ENCODE results near the gene PSMC3. TPM values are rescaled to one million over a fixed set of nuclear protein-coding genes. Genes with fewer than 3 reads are reported as not detected.

The PSMC3 gene
- total RNA-seq, 1 experiment from 2014 or later, result 181 TPM

DNA sequence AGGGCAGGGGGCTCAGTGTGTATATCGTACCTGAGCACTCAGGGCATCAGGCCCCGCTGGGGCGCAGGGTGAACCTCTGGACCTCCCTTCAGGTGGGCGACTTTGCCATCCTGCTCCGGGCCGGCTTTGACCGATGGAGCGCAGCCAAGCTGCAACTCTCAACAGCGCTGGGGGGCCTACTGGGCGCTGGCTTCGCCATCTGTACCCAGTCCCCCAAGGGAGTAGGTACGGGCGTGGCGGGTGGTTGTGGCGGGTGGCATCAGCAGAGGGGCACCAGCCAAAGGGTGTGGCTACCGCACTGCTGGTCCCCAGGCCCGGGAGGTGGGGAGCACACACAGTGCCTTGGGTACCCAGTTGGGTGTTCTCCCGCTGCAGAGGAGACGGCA lies 11.6 kb downstream of the PSMC3 start:
- H3K36me3 ChIP-seq (ENCODE audit: control insufficient read depth, insufficient read depth, low read length), result no peaks in the 10 kb centered on the region

DNA sequence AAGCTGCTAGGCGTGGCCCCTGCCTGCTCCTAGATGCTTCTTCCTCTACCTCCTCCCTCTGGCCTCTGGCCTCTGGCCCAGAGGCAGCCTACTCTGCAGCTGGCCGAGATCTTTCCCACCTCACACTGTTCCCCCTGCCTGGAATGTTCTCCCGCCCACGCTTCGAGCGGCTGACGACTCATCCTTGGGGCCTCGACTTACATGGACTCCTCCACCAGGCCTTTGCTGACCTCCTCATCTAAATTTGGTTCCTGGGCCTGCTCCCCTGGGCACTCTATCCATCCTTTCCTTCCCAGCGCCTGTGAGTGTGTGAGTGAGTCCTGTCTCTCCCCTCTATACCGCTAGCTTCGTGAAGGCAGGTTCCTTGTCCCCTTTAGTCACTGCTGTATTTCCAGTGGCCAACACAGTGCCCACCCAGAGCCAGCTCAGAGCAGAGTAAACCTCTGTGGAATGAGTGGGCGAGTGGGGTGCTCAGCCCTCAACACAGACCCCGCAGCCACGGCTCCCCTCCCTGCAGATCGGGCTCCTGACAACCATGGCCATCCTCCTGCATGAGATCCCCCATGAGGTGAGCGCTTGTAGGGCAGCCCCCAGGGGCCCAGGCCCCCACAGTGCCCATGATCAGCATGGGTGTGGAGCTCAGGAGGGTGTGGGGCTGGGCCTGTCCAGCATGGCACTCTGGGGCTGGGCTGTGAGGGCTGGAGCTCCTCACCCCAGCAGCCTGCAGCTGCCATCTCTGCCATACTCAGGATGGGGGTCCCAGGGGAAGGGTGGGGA lies 12.1 kb downstream of the PSMC3 start:
- POLR2A ChIA-PET, result interaction anchor here (0.6 kb wide), 1 partner anchor 456 kb away, joined by 8 read pairs; no protein-coding TSS in a partner anchor
- ATAC-seq (no peak), DNase-seq (ENCODE audit: low read depth, low spot score) (no peak)
- Histone ChIP-seq H3K27ac (ENCODE audit: low read length) (no peak overlapping the region; the same call in 1 of the 2 replicates), H3K36me3 (ENCODE audit: control insufficient read depth, insufficient read depth, low read length) (no peaks in the 10 kb centered on the region), H3K27me3 (ENCODE audit: control insufficient read depth, insufficient read depth, low read length) (no peaks in the 10 kb centered on the region), H3K4me1 (ENCODE audit: control insufficient read depth, insufficient read depth, low read length) (peaks cover 34% of the 10 kb centered on the region), H3K9me3 (ENCODE audit: control insufficient read depth, insufficient read depth, low read depth, low read length) (no peaks in the 10 kb centered on the region), H3K4me3 (ENCODE audit: low read depth in 2 of 2, low read length in 2 of 2) (no peak overlapping the region)
- intact Hi-C loops (cut with micrococcal nuclease; ENCODE audit: unreplicated experiment), result no loop called here
- BruUV-seq (replicated peaks), result no TSS peak
- CTCF ChIA-PET, result interaction anchor here (0.7 kb wide), 1 partner anchor 40 kb away, joined by 4 read pairs; no protein-coding TSS in a partner anchor
- TF ChIP-seq, protein P1, sequence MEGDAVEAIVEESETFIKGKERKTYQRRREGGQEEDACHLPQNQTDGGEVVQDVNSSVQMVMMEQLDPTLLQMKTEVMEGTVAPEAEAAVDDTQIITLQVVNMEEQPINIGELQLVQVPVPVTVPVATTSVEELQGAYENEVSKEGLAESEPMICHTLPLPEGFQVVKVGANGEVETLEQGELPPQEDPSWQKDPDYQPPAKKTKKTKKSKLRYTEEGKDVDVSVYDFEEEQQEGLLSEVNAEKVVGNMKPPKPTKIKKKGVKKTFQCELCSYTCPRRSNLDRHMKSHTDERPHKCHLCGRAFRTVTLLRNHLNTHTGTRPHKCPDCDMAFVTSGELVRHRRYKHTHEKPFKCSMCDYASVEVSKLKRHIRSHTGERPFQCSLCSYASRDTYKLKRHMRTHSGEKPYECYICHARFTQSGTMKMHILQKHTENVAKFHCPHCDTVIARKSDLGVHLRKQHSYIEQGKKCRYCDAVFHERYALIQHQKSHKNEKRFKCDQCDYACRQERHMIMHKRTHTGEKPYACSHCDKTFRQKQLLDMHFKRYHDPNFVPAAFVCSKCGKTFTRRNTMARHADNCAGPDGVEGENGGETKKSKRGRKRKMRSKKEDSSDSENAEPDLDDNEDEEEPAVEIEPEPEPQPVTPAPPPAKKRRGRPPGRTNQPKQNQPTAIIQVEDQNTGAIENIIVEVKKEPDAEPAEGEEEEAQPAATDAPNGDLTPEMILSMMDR (IDR thresholded peaks at IDR 0.05), result no peak
- TF ChIP-seq TCF7L2 (IDR thresholded peaks at IDR 0.05; ENCODE audit: low read depth, low read length) (no peak), SIN3A (IDR thresholded peaks at IDR 0.05; ENCODE audit: borderline replicate concordance, insufficient read depth, low read depth, low read length) (no peak), POLR2AphosphoS5 (IDR thresholded peaks at IDR 0.05; ENCODE audit: low read depth, low read length) (no peak)
- TF ChIP-seq, protein P2, sequence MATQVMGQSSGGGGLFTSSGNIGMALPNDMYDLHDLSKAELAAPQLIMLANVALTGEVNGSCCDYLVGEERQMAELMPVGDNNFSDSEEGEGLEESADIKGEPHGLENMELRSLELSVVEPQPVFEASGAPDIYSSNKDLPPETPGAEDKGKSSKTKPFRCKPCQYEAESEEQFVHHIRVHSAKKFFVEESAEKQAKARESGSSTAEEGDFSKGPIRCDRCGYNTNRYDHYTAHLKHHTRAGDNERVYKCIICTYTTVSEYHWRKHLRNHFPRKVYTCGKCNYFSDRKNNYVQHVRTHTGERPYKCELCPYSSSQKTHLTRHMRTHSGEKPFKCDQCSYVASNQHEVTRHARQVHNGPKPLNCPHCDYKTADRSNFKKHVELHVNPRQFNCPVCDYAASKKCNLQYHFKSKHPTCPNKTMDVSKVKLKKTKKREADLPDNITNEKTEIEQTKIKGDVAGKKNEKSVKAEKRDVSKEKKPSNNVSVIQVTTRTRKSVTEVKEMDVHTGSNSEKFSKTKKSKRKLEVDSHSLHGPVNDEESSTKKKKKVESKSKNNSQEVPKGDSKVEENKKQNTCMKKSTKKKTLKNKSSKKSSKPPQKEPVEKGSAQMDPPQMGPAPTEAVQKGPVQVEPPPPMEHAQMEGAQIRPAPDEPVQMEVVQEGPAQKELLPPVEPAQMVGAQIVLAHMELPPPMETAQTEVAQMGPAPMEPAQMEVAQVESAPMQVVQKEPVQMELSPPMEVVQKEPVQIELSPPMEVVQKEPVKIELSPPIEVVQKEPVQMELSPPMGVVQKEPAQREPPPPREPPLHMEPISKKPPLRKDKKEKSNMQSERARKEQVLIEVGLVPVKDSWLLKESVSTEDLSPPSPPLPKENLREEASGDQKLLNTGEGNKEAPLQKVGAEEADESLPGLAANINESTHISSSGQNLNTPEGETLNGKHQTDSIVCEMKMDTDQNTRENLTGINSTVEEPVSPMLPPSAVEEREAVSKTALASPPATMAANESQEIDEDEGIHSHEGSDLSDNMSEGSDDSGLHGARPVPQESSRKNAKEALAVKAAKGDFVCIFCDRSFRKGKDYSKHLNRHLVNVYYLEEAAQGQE (IDR thresholded peaks at IDR 0.05; ENCODE audit: insufficient read depth in 1 of 2, low read depth in 2 of 2, low read length in 1 of 2), result no peak
- in situ Hi-C loops (cut with HindIII; ENCODE audit: low pct_unique_long_range_greater_than_20kb, low sequenced_read_pairs), result no loop called here

More for the DNA sequence above, 11.6 kb downstream of the PSMC3 start:
- H3K27me3 ChIP-seq (ENCODE audit: control insufficient read depth, insufficient read depth, low read length), result no peaks in the 10 kb centered on the region
- BruUV-seq (replicated peaks), result no TSS peak
- DNase-seq (ENCODE audit: low read depth, low spot score) (no peak), ATAC-seq (no peak)
- no peak overlapping the region for H3K27ac ChIP-seq (ENCODE audit: low read length)
- POLR2A ChIA-PET, result interaction anchor here (0.6 kb wide), 2 partner anchors 14 to 455 kb away, joined by 8 read pairs; no protein-coding TSS in a partner anchor
- H3K4me3 ChIP-seq (ENCODE audit: low read depth in 2 of 2, low read length in 2 of 2), result no peak overlapping the region
- no peaks in the 10 kb centered on the region for H3K9me3 ChIP-seq (ENCODE audit: control insufficient read depth, insufficient read depth, low read depth, low read length)
- in situ Hi-C loops (cut with HindIII; ENCODE audit: low pct_unique_long_range_greater_than_20kb, low sequenced_read_pairs), result no loop called here
- TF ChIP-seq, protein P1 (IDR thresholded peaks at IDR 0.05), result no peak
- TF ChIP-seq POLR2AphosphoS5 (IDR thresholded peaks at IDR 0.05; ENCODE audit: low read depth, low read length) (no peak), TCF7L2 (IDR thresholded peaks at IDR 0.05; ENCODE audit: low read depth, low read length) (no peak), SIN3A (IDR thresholded peaks at IDR 0.05; ENCODE audit: borderline replicate concordance, insufficient read depth, low read depth, low read length) (no peak)
- TF ChIP-seq, protein P2 (IDR thresholded peaks at IDR 0.05; ENCODE audit: insufficient read depth in 1 of 2, low read depth in 2 of 2, low read length in 1 of 2), result no peak
- H3K4me1 ChIP-seq (ENCODE audit: control insufficient read depth, insufficient read depth, low read length), result peaks cover 29% of the 10 kb centered on the region
- CTCF ChIA-PET, result interaction anchor here (0.7 kb wide), 1 partner anchor 40 kb away, joined by 4 read pairs; no protein-coding TSS in a partner anchor
- intact Hi-C loops (cut with micrococcal nuclease; ENCODE audit: unreplicated experiment), result no loop called here
